Vagina (tissue), 2 donors: Measurements from ENCODE around the gene DDX4.

Experiments
- CTCF ChIP-seq, 3 experiments: fragments of 450-650 bp in 2 of 3; fragments of 200-600 bp in 1 of 3; sonication (generic) in 1 of 3; IDR thresholded peaks; one replicate each; pipeline ENCODE4 v1.5.1; 2017 to 2019; ENCODE audit warnings: antibody characterized with exemption in 3 of 3, mild to moderate bottlenecking in 2 of 3, moderate library complexity in 2 of 3
- POLR2A ChIP-seq, 2 donors: fragments of 450-650 bp; IDR thresholded peaks; one replicate each; pipeline ENCODE4 v1.6.1; 2017; ENCODE audit warnings: antibody characterized with exemption in 2 of 2, mild to moderate bottlenecking in 2 of 2, moderate library complexity in 2 of 2
- POLR2AphosphoS5 ChIP-seq, 2 donors: sonication (generic); formaldehyde crosslinking; IDR thresholded peaks; one replicate each; pipeline ENCODE4 v1.9.0; 2017; ENCODE audit warnings: antibody characterized with exemption in 2 of 2, mild to moderate bottlenecking in 2 of 2, low read depth in 1 of 2; ENCODE audit not compliant: insufficient read depth in 1 of 2

GRCh38 chr5:55866485-55866884, 128.6 kb downstream of the DDX4 start:
- TF ChIP-seq CTCF (IDR thresholded peaks at IDR 0.05) (no peak), POLR2A (IDR thresholded peaks at IDR 0.05) (no peak), POLR2AphosphoS5 (IDR thresholded peaks at IDR 0.05; ENCODE audit: insufficient read depth in 1 of 2, low read depth in 1 of 2) (no peak)
